Prostate gland (tissue), 2 donors: ENCODE data around the gene CCDC68.

Experiments used
- CTCF ChIP-seq, 4 experiments: fragments of 200-600 bp in 2 of 4; fragments of 450-650 bp in 2 of 4; sonication (generic) in 2 of 4; IDR thresholded peaks; 1 replicate in 3 of 4; 2 replicates in 1 of 4; pipeline ENCODE4 v1.5.1; 2016 to 2019; ENCODE audit warnings: antibody characterized with exemption in 4 of 4, mild to moderate bottlenecking in 2 of 4, moderate library complexity in 2 of 4
- POLR2A ChIP-seq: fragments of 450-650 bp; IDR thresholded peaks from one replicate; pipeline ENCODE4 v1.6.1; 2016; ENCODE audit warnings: antibody characterized with exemption, mild to moderate bottlenecking

DNA sequence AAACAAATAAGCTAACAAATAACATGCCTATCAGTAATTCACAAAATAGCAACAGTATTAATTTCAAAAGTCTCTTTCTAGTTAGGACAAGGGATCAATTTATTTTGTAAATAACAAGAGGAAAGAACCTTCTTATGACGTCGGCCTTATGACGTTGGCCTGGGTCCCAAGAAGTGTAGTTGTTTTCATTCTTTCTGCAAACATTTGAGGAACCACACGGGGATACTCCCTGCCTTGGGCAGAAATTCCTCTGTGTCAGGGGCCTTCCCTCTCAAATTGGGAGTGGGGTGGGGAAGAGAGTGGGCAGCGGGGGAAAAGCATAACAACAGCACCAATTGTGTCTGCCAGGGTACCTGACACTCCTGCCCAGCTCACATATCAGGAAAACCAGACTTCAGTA is 1.3 kb downstream of the CCDC68 start:
- no peak for TF ChIP-seq POLR2A
- peak in 1 of 4 experiments; percentile 11 for TF ChIP-seq CTCF (IDR thresholded peaks at IDR 0.05)
